Measurements from ENCODE around the gene CIDEC. TPM values are rescaled to one million over a fixed set of nuclear protein-coding genes. Genes with fewer than 3 reads are reported as not detected.
"Not testable (repeated sequence)": the region's sequence is repeated elsewhere in the genome, so short reads cannot be mapped to it uniquely, and the experiment has no call there.

The CIDEC gene
- total and polyA plus RNA-seq, 4 donors = 0.28 to 4.2 (median 0.59) TPM; not detected in 1

- Histone ChIP-seq H3K4me1 (ENCODE audit: control insufficient read depth in 4 of 4, insufficient read depth in 4 of 4, low read length in 3 of 4) (peaks cover 0 to 6% (median 4%) of the 10 kb centered on the region in 4 donors), H3K27ac (ENCODE audit: low read depth in 1 of 2, low read length in 2 of 2) (no peak overlapping the region), H3K9me3 (ENCODE audit: control insufficient read depth in 4 of 4, low read length in 3 of 4) (no peaks in the 10 kb centered on the region), H3K27me3 (ENCODE audit: control insufficient read depth in 4 of 4, insufficient read depth in 4 of 4, low read length in 3 of 4) (no peaks in the 10 kb centered on the region), H3K9ac (ENCODE audit: low read depth in 1 of 2, low read length in 2 of 2) (no peak overlapping the region), H3K4me3 (ENCODE audit: low read depth in 1 of 3, low read length in 3 of 3) (no peak overlapping the region), H3K36me3 (ENCODE audit: control insufficient read depth in 4 of 4, insufficient read depth in 3 of 4, low read depth in 1 of 4, low read length in 3 of 4) (no peaks in the 10 kb centered on the region)
- WGBS = 98% methylated on average over 3 of the region's 3 CpGs
- no peak for DNase-seq (ENCODE audit: low spot score)
- TF ChIP-seq ZBTB33 (IDR thresholded peaks at IDR 0.05) (no peak), GABPA (IDR thresholded peaks at IDR 0.05 in 1 of 2, conservative IDR thresholded peaks at IDR 0.05 in 1 of 2) (no peak), FOXA2 (IDR thresholded peaks at IDR 0.05) (no peak)
These were observed 24.5 kb downstream of the CIDEC start for GRCh38 chr3:9855594-9855993.

GRCh38 chr3:9854291-9854940 is 25.6 kb downstream of the CIDEC start:
- not testable (repeated sequence) for H3K4me3 ChIP-seq (ENCODE audit: low read depth in 1 of 3, low read length in 3 of 3); H3K27me3 ChIP-seq (ENCODE audit: control insufficient read depth in 4 of 4, insufficient read depth in 4 of 4, low read length in 3 of 4); H3K27ac ChIP-seq (ENCODE audit: low read depth in 1 of 2, low read length in 2 of 2); H3K9ac ChIP-seq (ENCODE audit: low read depth in 1 of 2, low read length in 2 of 2); DNase-seq (ENCODE audit: low spot score); H3K9me3 ChIP-seq (ENCODE audit: control insufficient read depth in 4 of 4, low read length in 3 of 4); H3K36me3 ChIP-seq (ENCODE audit: control insufficient read depth in 4 of 4, insufficient read depth in 3 of 4, low read depth in 1 of 4, low read length in 3 of 4)
- H3K4me1 ChIP-seq (ENCODE audit: control insufficient read depth in 4 of 4, insufficient read depth in 4 of 4, low read length in 3 of 4) = peaks cover 0 to 12% (median 7%) of the 10 kb centered on the region in 4 donors
- WGBS = 89% methylated on average over 11 of the region's 11 CpGs

- Histone ChIP-seq H3K36me3 (ENCODE audit: control insufficient read depth in 4 of 4, insufficient read depth in 3 of 4, low read depth in 1 of 4, low read length in 3 of 4) (no peaks in the 10 kb centered on the region), H3K4me3 (ENCODE audit: low read depth in 1 of 3, low read length in 3 of 3) (no peak overlapping the region), H3K9me3 (ENCODE audit: control insufficient read depth in 4 of 4, low read length in 3 of 4) (no peaks in the 10 kb centered on the region), H3K27me3 (ENCODE audit: control insufficient read depth in 4 of 4, insufficient read depth in 4 of 4, low read length in 3 of 4) (no peaks in the 10 kb centered on the region), H3K9ac (ENCODE audit: low read depth in 1 of 2, low read length in 2 of 2) (no peak overlapping the region), H3K27ac (ENCODE audit: low read depth in 1 of 2, low read length in 2 of 2) (no peak overlapping the region), H3K4me1 (ENCODE audit: control insufficient read depth in 4 of 4, insufficient read depth in 4 of 4, low read length in 3 of 4) (peaks cover 0 to 17% (median 12%) of the 10 kb centered on the region in 4 donors)
- no peak for DNase-seq (ENCODE audit: low spot score)
- WGBS = 94% methylated on average over 6 of the region's 6 CpGs
- no peak for TF ChIP-seq FOXA1 (IDR thresholded peaks at IDR 0.05)
- no peak for TF ChIP-seq RXRA (IDR thresholded peaks at IDR 0.05)
- no peak for TF ChIP-seq YY1 (IDR thresholded peaks at IDR 0.05)
- TF ChIP-seq SP1 (IDR thresholded peaks at IDR 0.05) = no peak
- no peak for TF ChIP-seq FOXA2 (IDR thresholded peaks at IDR 0.05)
- TF ChIP-seq ZBTB33 (IDR thresholded peaks at IDR 0.05) = no peak
- TF ChIP-seq JUND (IDR thresholded peaks at IDR 0.05) = no peak
- no peak for TF ChIP-seq TAF1 (conservative IDR thresholded peaks at IDR 0.05)
- no peak for TF ChIP-seq RAD21 (IDR thresholded peaks at IDR 0.05)
- TF ChIP-seq EGR1 (IDR thresholded peaks at IDR 0.05; ENCODE audit: low read depth in 2 of 2) = no peak
- no peak for TF ChIP-seq REST (IDR thresholded peaks at IDR 0.05)
- TF ChIP-seq GABPA (IDR thresholded peaks at IDR 0.05 in 1 of 2, conservative IDR thresholded peaks at IDR 0.05 in 1 of 2) = no peak
- no peak for TF ChIP-seq HNF4A (conservative IDR thresholded peaks at IDR 0.05)
- no peak for TF ChIP-seq ATF3 (IDR thresholded peaks at IDR 0.05)
- TF ChIP-seq MAX (IDR thresholded peaks at IDR 0.05) = no peak
- no peak for TF ChIP-seq CTCF (IDR thresholded peaks at IDR 0.05; ENCODE audit: low read depth, low read length, missing input control)
- no peak for TF ChIP-seq HNF4G (IDR thresholded peaks at IDR 0.05)
- TF ChIP-seq NR2F2 (IDR thresholded peaks at IDR 0.05) = no peak
These were observed 27.5 kb downstream of the CIDEC start for GRCh38 chr3:9852528-9852927.

Measured in liver (tissue), 9 donors.